ENCODE measurements around the gene SCT. TPM values are rescaled to one million over a fixed set of nuclear protein-coding genes. Genes with fewer than 3 reads are reported as not detected.
A peak's percentile ranks its signal among the peaks of the same experiment; 100 is the strongest.

SCT gene
- total and polyA plus RNA-seq, 2 experiments from 2014 or later = 2.6 TPM; not detected in 1

GRCh38 chr11:657691-658126 lies 30.7 kb upstream of the SCT start:
- Histone ChIP-seq H3K9me2 (ENCODE audit: insufficient read depth) (no peaks in the 10 kb centered on the region), H3K36me3 (ENCODE audit: insufficient read depth) (peaks cover 9% of the 10 kb centered on the region), H4K20me1 (replicated peaks; ENCODE audit: insufficient read depth) (0 out of 2 replicates have a peak, but pooled peaks cover 13% of the 10 kb centered on the region), H2AFZ (no peak overlapping the region), H3K4me3 (no peak overlapping the region), H3K4me1 (ENCODE audit: insufficient read depth) (no peaks in the 10 kb centered on the region), H3K4me2 (no peak overlapping the region), H3K27ac (ENCODE audit: low read depth) (0 out of 2 replicates have a peak overlapping the region, but pooled peaks have one; percentile 45), H3F3A (replicated peaks; ENCODE audit: low read depth) (peaks cover 9% of the 10 kb centered on the region; the same call in 1 of the 2 replicates), H3K79me2 (replicated peaks; ENCODE audit: insufficient read depth) (peaks cover 3% of the 10 kb centered on the region; the same call in 1 of the 2 replicates), H3K27me3 (ENCODE audit: insufficient read depth) (no peaks in the 10 kb centered on the region)
- no peak for ATAC-seq
- H3K4me1 Mint-ChIP-seq = no peaks in the 10 kb centered on the region
- TF ChIP-seq POLR2AphosphoS5 (IDR thresholded peaks at IDR 0.05; ENCODE audit: low read depth) = no peak
- TF ChIP-seq CREB1 (CRISPR knock-in tag; IDR thresholded peaks at IDR 0.05; ENCODE audit: low read depth) = no peak
- TF ChIP-seq ETS1 (IDR thresholded peaks at IDR 0.05) = no peak
- TF ChIP-seq CTCF (conservative IDR thresholded peaks at IDR 0.05; ENCODE audit: low read depth in 2 of 2) = no peak
- TF ChIP-seq EZH2phosphoT487 (IDR thresholded peaks at IDR 0.05; ENCODE audit: unreplicated experiment) = no peak
- no peak for TF ChIP-seq JUNB (IDR thresholded peaks at IDR 0.05; ENCODE audit: unreplicated experiment)
- TF ChIP-seq EZH2 (IDR thresholded peaks at IDR 0.05; ENCODE audit: low read depth, unreplicated experiment) = no peak
- TF ChIP-seq REST (IDR thresholded peaks at IDR 0.05; ENCODE audit: unreplicated experiment) = no peak
- no peak for TF ChIP-seq NANOG (IDR thresholded peaks at IDR 0.05; ENCODE audit: borderline replicate concordance)
- TF ChIP-seq STAT1 (IDR thresholded peaks at IDR 0.05; ENCODE audit: unreplicated experiment) = no peak
- no peak for TF ChIP-seq ZNF331 (CRISPR knock-in tag; IDR thresholded peaks at IDR 0.05; ENCODE audit: low read depth)
- TF ChIP-seq ZNF462 (CRISPR knock-in tag; IDR thresholded peaks at IDR 0.05) = no peak
- TF ChIP-seq ZNF114 (CRISPR knock-in tag; IDR thresholded peaks at IDR 0.05) = no peak
- H3K4me3 Mint-ChIP-seq = no peak overlapping the region
- no peak overlapping the region for H3K27ac Mint-ChIP-seq
- DNase-seq (ENCODE audit: low spot score) = no peak
- no peaks in the 10 kb centered on the region for H3K9me3 Mint-ChIP-seq
- peaks cover 19% of the 10 kb centered on the region for H3K36me3 Mint-ChIP-seq (ENCODE audit: low read depth)
- peaks cover 8% of the 10 kb centered on the region for H3K27me3 Mint-ChIP-seq (ENCODE audit: insufficient read depth, low read depth, poor library complexity)

Measured in GM23338 (cell line).